GM21825 (cell line): ENCODE measurements around the gene STK10.

Source experiments
- ATAC-seq: cut with Tn5 transposase; IDR thresholded peaks from one replicate; pipeline ENCODE4 v1.9.1; 2021; ENCODE audit warnings: mild to moderate bottlenecking, moderate library complexity; ENCODE audit not compliant: unreplicated experiment

Gene STK10

DNA sequence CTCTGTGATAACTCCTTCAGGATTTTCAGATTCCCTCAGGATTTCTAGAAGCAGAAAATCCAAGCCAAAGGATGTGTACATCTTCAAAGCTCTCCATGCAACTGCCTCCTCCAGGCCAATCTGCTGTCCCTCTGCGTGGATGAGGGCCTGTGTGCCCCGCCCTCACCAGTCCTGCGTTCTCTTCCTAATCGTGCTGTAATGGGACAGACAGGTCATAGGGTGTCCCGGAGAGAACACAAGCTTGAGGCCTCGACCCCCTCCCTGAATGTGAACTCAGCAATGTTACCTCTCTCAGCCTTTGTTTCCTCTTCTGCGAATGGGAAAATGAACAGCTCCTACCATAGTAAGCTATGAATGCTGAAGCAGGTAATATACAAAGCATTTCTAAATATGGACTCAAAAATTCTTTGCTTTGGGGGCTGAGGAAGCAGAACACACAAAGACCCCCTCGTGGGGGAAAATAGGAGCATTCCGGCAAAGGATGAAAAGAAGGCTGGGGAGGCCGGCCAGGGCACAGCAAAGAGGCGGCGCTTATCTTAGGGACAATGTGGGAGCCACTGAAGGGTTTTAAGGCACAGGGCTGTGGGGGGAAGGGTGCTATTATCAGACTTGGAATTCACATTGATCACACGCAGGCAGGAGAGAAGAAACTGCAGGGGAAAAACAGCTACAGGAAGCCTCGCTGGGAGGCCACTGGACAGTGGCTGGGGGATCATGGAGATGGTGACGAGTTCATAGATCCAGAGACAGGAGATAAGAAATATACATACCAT, 124.4 kb downstream of the STK10 start:
- ATAC-seq: no peak

DNA sequence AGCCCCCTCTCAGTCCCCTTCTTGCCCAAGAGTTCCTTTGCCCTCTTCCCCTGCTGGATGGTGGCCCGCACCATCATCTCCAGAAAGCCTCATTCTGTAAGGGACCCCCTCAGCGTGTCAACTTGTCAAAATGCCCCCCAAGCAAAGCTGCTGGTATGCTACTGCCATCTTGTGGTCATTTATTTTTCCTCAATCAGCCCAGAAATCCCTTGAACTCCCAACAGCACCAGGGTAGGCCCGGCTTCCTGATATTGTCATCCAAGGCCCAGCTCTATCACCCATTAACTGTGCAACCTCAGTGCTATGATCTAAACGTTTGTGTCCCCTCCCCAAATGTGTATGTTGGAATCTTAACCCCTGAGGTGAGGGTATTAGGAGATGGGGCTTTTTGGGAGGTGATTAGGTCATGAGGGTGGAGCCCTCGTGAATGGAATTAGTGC, 128.3 kb downstream of the STK10 start:
- ATAC-seq: no peak

DNA sequence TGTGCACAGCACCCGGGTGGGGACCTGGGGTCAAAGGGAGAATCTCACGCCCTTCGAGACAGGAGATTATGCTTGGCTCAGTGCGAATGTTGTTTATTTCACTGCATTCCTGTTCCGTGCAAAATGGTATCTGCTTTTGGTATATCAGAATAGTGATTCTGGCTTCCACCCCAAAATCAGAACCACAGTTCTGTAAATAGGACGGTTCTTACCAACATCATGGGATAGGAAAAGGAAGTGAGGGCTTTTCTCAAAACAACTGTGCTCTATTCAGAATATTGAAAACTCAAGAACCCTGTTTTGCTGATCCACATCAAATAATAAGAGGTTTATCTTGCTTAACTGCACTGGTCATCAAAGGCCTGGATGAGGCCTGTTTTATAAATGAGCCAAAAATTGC, 129.9 kb downstream of the STK10 start:
- no peak for ATAC-seq

DNA sequence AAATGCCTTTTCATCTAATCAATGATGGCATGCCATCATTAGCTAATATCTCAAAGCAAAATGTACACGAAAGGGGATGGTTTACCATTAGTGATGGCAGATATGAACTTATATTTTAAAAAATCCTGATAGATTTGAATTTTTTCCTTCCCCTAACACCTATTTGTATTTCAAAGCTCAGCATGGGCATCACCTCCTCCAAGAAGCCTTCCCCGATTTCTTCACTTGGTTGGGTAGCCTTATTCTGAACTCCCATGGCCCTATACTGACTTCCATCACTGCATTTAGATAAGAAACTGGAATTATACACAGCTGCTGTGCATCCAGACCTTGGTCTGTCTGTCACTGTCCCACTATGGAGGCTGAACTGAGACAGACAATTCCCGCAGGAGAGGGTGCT, 132.0 kb downstream of the STK10 start:
- ATAC-seq: no peak

DNA sequence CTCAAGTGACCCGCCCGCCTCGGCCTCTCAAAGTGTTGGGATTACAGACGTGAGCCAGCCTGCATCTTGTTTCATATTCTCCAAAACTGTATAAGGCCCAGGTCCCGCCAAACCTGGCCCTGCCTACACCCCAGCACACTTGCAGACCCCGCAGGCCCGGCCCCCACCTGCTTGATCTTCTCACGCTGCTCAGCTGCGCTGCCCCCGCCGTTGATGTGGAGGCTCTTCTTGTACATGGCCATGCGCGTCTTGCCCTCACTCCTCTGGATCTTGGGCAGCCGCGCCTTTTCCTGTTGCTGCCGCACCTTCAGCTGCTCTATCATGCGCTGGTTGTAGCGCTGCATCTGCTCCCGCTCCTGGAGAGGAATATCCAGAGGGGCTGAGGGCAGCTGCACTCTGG, 132.6 kb downstream of the STK10 start:
- ATAC-seq: no peak

DNA sequence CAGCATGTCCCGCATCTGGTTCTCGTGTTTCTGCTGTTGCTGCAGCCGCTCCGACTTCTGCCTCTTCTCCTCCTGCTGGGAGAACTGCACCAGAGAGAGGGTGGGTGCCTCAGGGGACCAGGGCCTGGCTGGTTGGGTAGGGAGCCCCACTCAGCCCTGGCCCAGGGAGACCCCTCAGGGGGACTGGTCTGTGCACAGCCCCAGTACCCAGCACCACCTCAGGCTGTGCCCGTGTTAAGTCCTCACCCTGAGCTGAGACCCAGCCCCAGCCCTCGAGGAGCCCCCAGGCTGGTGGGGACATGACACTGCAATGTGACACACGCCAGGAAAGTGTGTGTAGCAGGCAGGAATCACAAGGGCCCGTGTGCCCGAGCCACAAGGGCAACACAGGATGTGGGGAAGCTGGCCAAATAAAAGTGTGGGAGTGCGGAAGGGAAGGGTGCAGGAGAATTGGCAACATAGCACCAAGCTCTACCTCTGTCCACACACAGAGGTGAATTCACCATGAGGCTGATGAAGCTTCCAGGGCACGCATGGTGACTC, 133.3 kb downstream of the STK10 start:
- no peak for ATAC-seq

DNA sequence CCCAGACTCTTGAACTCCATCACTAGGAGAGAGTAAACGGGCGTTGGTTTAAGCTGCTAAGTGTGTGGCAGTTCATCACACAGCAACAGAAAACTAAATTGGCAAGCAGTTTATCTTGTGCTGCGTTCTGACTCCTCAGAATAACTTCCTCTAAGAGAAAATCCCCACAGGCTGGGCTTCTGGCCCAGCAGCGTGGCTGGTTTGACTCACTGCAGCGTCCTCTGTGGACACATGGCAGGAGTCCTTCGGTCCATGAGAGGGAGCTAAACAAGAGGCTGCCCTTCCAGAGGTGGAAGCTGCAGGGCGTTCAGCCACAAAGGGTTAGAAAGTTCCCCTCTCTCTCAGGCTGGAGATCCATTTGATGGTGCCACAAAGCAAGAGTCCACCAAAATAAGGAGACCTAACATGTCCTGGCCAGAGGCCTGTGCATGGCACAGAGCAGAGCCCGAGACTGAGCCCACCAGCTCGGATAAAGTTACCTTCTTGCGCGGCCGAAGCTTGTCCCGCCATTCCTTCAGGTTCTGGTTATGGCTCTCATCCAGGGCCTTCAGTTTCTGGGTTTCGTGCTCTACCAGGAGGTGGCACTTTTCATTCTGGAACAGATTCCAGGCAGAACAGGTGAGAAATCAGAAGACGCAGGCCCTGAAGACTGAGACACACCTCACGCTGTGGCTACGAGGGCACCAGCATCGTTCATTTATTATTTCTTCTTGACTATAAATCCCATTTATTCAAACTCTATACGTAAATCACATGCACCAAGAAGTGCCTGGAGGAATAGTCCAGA, 135.4 kb downstream of the STK10 start:
- no peak for ATAC-seq

DNA sequence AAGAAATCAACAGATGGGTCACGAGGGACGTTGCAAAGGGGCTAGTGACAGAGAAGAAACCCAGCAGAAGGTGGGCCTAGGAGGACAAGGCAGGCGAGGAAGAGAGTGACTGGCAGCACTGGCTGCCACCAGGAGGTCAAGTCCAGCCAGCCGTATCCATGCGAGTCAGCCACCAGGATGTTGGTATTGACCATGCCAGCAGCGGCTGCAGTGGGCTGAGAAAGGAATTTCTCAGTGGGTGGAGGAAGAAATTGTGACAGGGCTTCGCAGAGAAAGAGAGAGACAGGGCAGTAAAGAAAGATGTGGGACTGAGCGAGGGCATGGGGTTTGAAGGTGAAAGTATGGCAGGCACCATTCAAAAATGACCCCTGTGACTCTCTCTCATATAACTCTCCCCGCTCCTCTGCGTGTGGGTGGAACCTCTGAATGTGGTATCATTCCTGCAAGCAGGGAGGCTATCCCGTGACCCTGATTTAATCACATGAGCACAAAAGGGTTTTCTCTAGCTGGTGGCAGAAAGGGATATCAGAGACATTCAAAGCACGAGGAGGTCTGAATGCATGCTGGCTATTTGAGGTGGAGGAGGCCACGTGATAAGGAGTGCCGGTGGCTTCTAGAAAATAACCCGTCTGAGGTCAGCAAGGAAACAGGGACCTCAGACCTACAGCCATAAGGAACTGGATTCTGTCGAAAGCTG, 136.2 kb downstream of the STK10 start:
- ATAC-seq: no peak

DNA sequence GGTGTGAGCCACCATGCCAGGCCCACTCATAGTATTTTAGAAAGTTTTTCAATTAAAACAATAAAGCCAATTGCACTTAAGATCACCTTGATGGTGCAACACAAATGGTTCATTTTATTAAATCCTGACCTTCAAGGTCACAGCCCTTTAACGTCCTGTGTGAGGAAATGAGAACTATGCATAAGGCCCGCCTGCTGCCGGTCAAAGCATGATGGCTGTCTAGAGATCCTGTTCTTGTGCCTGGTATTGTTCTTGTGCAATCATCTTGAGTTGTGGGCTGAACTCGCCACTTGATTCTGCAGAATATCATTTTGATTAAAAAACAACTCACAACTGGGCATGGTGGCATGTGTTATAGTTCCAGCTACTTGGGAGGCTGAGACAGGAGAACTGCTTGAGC, 137.9 kb downstream of the STK10 start:
- no peak for ATAC-seq

DNA sequence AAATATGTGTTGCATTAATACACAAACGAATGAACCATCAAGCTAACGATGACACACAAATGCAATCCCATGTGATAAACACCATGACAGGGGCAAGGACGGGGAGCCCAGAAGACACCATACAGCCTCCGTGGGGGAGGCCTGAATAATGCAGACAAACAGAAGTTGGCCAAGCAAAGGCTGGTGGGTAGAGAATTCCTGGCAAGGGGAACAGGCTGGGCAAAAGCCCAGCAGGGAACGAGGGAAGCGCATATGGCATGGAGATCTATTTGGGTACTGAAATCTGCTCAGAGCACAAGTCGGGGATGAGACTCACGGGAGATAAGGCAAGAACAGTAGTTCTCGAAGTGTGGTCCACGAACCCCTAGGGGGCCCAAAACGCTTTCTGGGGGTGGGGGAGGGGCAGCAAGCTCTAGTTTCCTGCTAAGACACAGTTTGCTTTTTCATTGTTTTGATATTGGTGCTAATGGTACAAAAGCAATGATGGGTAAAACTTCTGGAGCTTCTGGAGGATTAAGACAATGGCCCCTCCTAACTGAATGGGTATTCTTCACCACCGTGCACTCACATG, 138.7 kb downstream of the STK10 start:
- no peak for ATAC-seq

DNA sequence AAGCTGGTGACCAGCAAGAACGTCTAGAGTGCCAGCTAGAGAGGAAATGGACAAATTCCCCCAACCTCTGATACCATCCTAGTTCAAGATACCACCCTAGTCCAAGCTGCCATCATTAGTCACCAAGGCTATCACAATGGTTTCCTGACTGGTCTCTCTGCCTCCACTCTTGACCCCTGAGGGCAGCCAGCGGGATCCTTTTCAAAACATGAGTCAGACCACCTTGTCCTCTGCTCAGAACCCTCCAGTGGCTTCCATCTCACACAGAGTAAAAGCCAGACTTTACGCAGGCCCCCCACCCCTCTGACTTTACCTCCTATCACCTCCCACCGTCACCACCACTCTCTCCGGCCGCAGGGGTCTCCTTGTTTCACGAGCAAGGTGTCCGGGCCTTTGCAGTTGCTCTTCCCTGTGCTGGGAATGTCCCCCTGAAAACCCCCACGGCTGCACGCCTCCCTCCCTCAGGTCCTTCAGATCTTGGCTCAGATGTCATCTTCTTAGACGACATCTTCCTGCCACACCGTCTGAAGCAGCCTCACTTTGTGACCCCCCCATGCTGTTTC, 139.4 kb downstream of the STK10 start:
- no peak for ATAC-seq

DNA sequence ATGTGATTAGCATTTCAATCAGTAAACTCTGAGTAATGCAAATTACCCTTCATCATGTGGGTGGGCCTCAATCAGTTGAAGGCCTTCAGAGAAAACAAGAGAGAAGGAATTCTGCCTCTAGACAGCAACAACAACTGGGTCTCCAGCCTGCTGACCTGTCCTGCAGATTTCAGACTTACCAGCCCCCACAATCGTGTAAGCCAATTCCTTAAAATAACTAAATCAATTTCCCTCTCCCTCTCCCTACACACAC, 139.9 kb downstream of the STK10 start:
- no peak for ATAC-seq

DNA sequence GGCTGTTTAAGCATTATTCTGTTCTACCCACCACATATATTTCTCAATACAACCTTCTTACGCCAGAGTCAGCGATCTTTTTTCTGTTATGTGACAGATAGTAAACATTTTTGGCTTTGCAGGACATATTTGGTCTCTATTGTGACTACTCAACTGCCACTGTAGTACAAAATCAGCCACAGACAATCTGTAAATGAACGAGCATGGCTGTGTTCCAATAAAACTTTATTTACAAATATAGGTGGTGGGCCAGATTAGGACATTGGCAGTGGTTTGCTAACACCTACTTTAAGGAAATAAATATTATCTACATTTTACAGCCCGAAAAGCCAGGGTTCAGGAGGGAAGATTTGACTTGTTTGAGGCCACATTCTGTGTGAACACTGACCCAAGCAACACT, 141.4 kb downstream of the STK10 start:
- ATAC-seq: no peak

DNA sequence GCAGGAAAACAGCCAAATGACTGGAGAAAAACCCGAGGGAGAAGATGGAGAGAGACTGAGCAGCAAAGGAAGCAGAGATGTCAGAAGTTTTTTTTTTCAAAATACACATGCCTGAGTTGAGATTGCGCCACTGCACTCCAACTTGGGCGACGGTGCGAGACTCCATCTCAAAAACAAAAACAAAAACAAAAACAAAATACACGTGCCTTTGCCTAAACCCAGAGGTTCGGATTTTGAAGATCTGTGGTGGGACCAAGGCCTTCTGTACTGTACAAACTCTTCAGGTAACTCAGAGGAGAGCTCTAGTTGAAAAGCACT, 142.8 kb downstream of the STK10 start:
- no peak for ATAC-seq

DNA sequence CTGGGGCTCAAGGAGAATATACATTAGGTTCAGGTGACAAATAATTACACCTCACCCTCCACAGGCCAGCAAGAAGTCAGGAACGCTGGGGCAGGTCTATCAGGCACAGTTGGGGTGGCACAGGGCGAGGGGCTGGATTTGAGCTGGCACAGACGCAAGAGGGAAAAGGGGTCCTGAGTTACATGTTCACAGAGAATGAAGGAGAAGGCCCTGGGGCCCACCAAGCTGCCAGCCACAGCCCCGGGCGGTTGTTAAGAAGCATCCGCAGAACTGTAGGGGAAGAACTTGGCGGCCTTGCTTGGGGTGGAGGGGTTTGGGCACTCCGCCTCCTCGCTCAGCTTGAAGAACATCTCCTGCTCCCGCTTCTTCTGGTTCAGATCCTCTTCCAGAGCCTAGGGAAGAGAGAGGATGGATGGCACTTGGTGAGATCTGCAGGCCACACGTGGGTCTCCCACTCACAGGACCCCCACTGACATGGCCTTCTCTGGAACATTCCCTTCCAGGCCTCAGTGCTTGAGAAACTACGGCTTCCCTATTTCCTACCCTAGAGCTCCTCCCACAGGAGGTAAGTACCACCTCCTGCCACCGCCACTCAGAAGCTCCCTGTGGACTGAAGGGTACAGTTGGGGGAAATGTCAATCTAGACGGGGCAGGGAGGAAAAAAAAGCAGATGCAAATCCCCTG, 143.3 kb downstream of the STK10 start:
- ATAC-seq: no peak

DNA sequence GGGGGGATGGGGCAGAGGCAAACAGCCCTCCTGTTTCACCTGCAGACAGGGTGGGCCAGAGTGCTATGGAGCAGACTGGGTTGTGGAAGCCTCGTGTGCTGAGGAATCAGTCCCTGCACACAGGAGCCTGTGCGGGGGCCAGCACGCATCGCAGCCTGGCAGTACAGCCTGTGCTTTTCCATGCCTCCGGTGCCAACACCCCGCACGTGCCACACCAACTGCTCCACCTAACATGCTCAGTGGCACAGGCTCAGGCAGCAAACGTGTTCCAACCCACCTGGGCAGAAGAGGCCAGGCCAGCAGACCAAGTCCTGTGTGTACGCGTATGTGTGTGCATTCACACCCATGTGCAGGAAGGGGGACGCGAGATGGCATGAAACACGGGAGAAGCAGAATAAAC, 144.2 kb downstream of the STK10 start:
- no peak for ATAC-seq

DNA sequence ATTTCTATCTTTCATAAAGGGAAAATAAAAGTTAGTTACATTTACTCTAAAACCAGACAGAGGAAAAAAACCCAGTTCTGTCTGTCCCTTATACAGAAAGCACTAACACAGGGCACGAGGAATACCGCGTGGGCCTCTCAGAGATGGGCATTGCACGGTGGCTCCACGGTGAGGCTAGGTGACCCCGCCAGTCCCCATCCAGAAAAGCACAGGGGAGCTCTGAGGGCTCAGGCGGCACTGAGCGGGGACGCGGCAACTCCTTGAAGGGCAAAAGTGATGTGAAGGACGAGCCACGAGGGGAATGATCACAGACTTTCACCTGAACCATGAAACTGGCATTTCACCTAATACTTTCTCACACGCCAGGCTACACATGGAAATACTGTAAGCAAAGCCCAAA, 145.8 kb downstream of the STK10 start:
- ATAC-seq: no peak

DNA sequence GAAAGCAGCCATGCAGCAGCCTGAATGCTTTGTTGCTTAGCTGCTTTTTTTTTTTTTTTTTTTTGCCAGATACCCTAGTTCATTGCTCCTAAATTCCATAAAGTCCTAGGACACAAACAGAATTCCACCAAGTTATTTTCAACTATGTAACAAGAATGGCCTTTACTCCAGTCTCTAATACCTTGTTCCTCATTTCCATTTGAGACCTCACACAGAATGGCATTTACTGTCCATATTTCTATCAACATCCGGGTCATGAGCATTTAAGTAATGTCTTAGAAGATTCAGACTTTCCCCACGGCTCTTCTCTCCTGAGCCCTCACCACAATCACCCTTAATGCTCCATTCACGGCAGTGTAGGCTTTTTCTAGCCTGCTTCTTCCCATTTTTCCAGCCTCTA, 149.9 kb downstream of the STK10 start:
- no peak for ATAC-seq

DNA sequence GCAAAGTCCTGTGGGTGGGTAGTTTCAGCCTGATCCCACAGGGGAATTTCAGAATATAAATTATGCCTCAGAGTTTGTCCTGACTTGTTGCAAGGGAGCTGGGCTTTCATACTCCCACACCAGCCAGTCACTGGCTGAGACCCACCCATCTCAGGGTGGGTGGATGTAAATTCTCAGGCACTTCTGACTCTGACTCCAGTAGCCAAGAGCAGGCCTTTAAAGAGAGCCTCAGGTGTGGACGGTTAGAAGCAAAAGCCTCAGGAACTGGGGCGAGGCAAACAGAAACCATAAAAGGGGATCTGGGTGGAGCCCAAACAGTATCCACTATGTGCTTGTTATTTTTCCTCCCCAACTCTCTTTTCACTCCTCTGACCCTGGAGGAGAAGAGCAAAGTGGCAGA, 153.0 kb downstream of the STK10 start:
- peak; percentile 85 for ATAC-seq

DNA sequence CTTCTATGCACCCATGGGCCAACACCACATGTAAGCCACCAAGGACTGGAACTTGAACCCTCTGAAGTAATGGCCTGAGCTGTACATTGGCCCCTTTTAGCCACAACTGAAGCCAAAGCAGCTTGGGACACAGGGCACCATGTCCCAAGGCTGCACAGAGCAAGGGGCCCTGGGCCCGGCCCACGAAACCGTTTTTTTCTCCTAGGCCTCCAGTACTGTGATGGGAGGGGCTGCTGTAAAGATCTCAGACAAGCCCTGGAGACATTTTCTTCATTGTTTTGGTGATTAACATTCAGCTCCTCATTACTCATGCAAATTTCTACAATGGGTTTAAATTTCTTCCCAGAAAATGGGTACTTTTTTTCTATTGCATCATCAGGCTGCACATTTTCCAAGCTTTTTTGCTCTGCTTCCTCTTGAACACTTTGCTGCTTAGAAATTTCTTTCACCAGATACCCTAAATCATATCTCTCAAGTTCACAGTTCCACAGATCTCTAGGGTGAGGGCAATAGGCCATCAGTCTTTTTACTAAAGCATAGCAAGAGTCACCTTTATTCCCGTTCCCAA, 156.0 kb downstream of the STK10 start:
- ATAC-seq: no peak
